HG03025 (cell line): ENCODE data around the gene MAMDC4.
"Not testable (repeated sequence)": the region's sequence is repeated elsewhere in the genome, so short reads cannot be mapped to it uniquely, and the experiment has no call there.

Experiments used
- ATAC-seq: cut with Tn5 transposase; IDR thresholded peaks from one replicate; pipeline ENCODE4 v1.9.1; 2021; ENCODE audit warnings: mild to moderate bottlenecking, moderate library complexity; ENCODE audit not compliant: unreplicated experiment, low FRiP score

MAMDC4 gene

DNA sequence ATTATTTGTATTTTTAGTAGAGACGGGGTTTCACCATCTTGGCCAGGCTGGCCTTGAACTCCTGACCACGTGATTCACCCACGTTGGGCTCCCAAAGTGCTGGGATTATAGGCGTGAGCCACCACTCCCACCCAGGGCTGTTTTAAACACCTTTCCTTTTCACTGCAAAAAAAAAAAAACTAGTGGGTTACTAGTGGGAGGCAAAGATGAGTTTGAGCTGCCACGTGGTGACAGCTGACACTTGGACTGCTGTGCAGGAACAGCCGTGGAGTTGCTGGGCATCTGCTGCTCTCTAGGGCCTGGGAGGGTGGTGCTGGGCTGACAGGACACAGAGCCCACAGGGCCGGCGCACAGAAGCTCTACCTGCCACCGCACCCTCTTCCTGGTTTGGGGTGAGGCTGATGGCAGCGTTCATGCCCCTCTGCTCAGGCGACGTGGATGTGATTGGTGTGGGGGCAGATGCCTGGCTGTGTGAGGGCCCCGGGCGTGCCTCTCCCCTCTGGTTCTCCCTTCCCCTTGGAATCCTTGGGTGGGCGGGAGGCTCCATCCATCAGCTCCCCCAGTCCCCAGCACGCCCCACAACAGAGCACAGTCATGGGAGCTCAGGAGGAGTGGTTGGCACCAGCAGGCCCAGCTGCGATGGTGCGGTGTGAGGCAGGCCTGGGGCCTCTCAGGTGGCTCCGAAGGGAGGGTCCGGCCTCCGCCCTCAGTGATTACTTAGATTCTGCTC, 27.5 kb upstream of the MAMDC4 start:
- no peak for ATAC-seq

GRCh38 chr9:136825295-136826187, 26.6 kb upstream of the MAMDC4 start:
- ATAC-seq: no peak

DNA sequence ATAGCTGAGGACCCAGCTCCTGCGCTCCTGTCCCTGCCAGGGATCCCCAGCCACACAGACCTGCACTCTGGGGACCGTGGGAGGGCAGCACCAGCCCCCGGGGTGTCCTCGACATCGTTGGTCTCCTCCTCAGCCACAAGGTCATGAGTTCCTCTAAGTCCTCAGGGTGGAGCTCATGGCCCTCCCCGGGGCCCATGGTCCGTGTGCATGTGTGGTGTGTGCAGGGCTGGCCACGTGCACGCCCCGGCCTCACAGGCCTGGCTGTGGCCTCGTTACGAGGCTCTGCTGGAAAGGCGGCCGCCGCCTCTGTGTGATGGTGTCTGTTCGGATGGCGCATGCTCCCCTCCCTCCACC, 26.0 kb upstream of the MAMDC4 start:
- ATAC-seq: no peak

- ATAC-seq: no peak
These were observed 25.2 kb upstream of the MAMDC4 start for GRCh38 chr9:136826703-136827582.

GRCh38 chr9:136827794-136828473, 24.2 kb upstream of the MAMDC4 start:
- ATAC-seq: no peak

DNA sequence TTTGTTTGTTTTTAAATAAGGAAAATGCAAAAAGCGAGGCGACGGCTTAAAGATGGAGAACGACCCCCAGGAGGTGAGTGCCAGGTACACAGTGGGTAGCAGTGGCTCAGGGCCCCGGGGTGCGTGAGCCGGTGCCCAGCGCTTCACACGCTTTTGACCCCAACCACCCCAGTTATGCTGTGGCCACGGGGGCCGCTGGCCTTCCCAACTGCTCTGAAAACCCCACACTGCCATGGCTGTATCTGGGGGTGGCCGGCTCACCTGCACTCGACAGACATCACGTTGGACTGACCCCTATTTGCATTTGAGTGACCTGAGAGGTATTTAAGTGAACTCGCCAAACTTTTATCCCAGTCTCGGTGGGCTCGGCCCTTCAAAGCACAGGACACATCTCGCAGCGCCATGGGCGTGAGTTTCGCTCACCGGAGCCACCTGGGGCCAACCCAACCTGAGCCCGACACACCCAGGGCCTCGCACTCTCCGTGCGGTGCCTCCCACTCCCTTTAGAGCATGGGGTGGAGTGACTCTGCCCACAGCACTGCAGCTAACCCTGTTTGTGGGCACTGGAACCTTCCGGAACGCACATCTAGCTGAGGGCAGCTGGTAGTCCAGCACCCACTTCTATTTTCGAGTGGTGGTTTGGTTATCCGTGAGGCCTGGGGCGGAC, 23.5 kb upstream of the MAMDC4 start:
- no peak for ATAC-seq

- ATAC-seq: no peak
These were observed 22.7 kb upstream of the MAMDC4 start for GRCh38 chr9:136829412-136829811.

- no peak for ATAC-seq
These were observed 21.9 kb upstream of the MAMDC4 start for GRCh38 chr9:136829981-136830885.

- no peak for ATAC-seq
These were observed 21.0 kb upstream of the MAMDC4 start for GRCh38 chr9:136831002-136831719.

GRCh38 chr9:136831720-136832104, 20.4 kb upstream of the MAMDC4 start:
- no peak for ATAC-seq

- ATAC-seq: no peak
These were observed 19.6 kb upstream of the MAMDC4 start for GRCh38 chr9:136832581-136832980.

DNA sequence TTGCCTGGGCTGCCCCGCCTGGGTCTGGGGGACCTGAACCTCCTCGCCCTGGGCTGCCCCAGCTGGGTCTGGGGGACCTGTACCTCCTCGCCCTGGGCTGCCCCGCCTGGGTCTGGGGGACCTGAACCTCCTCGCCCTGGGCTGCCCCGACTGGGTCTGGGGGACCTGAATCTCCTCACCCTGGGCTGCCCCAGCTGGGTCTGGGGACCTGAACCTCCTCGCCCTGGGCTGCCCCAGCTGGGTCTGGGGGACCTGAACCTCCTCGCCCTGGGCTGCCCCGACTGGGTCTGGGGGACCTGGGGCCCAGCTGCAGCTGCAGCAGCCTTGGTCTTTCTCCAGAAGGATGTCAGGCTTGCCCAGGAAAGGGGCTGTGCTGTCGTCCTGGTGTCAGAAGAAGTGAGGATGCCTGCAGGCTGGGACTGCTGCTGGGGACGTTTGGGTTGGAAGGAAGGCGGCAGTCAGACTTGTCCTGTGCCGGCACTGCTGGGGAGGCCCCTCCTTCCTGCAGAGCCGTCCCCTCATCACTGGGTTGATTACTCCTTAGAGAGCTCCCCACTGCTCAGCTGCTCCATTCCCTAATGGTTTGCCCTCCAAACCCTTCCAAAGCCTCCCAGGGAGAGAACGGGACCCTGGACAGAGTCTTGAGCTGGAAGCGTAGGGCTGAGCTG, 18.6 kb upstream of the MAMDC4 start:
- ATAC-seq: not testable (repeated sequence)

- no peak for ATAC-seq
These were observed 16.8 kb upstream of the MAMDC4 start for GRCh38 chr9:136835162-136835931.

GRCh38 chr9:136835932-136836904, 15.9 kb upstream of the MAMDC4 start:
- no peak for ATAC-seq

GRCh38 chr9:136837146-136837855, 14.8 kb upstream of the MAMDC4 start:
- ATAC-seq: no peak
